Fibroblast of peridontal ligament (primary cell): ENCODE data around the gene BCHE.
"Not testable (repeated sequence)": the region's sequence is repeated elsewhere in the genome, so short reads cannot be mapped to it uniquely, and the experiment has no call there.

ENCODE experiments used
- DNase-seq: peaks from one replicate; pipeline ENCODE4 v3.0.0-alpha.2; 2010; ENCODE audit errors: extremely low read depth

BCHE gene

DNA sequence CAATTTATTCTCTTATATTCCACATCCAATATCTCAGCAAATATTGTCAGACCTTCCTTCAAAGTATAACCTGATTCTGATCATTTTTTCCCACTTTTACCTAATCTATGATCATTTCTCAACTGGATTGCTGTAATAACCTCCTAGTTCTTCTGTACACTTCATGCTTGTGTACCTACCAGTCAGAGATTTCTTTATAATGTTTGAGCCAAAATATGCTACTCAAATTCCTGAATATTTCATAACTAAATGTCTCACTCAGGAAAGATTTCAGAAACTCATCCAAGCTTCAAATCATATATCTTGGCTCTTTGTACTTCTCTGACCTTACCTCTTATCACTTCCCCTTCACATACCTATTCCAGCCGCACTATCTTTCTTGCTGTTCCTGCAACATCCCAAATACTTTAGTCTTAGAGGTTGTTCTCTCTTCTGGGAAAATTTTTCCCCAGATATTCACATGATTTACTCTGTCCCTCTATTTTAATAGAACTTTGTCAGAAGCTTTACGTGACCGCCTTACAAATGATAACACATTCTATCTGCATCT is 20.0 kb downstream of the BCHE start:
- DNase-seq: no peak

- DNase-seq: no peak
Observed at GRCh38 chr3:165816209-165816608, 21.0 kb downstream of the BCHE start.

GRCh38 chr3:165815682-165816081 is 21.5 kb downstream of the BCHE start:
- DNase-seq: no peak

DNA sequence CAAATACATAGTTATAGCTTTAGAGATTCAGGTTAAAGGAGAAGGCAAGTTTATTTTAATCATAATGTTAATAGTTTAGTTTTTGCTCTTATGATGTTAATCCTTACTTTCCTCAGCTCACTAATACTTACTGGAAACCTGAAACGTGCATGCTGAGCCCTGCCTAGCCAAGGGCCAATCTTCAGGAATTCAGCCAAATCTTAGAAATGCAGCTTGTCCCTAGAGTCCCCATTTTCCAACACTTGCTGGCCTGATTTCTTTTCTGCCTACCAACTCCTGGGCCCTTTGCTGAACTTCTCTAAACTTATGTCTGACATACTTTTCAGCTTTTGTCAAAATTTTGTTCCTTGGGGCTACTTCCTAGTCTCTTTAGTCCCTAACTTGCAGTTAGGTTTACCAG is 22.8 kb downstream of the BCHE start:
- DNase-seq: no peak

DNA sequence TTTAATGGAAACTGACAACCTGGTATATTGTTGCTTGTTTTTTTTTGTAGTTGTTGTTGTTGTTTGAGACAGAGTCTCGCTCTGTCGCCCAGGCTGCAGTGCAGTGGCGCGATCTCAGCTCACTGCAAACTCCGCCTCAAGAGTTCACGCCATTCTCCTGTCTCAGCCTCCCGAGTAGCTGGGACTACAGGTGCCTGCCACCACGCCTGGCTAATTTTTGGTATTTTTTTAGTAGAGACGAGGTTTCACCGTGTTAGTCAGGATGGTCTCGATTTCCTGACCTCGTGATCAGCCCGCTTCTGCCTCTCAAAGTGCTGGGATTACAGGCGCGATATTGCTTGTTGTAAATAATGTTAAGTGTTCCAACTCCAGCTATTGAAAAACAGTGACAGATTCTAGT is 29.3 kb downstream of the BCHE start:
- DNase-seq: not testable (repeated sequence)

- no peak for DNase-seq
Observed at GRCh38 chr3:165805946-165806561, 31.2 kb downstream of the BCHE start.

DNA sequence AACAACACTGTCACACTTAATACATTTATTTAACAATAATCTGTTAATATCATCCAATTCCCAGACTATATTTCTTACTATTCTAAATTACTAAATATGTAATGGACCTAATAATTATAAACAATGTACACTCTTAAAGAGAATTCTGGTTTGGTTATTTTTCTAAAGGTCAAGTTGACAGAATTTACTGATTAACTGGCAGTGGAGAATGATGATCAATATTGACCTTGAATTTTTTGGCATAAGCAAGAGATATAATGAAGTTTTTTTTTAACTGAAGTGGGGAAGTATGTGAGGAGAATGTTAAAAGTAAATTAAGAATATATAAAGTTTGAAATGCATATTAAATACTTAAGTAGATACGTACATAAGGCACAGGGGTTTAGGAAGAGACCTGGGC is 33.8 kb downstream of the BCHE start:
- DNase-seq: no peak

- DNase-seq: no peak
Observed at GRCh38 chr3:165800970-165801369, 36.3 kb downstream of the BCHE start.

GRCh38 chr3:165799026-165799425 is 38.2 kb downstream of the BCHE start:
- no peak for DNase-seq

GRCh38 chr3:165797551-165797950 is 39.7 kb downstream of the BCHE start:
- DNase-seq: no peak

DNA sequence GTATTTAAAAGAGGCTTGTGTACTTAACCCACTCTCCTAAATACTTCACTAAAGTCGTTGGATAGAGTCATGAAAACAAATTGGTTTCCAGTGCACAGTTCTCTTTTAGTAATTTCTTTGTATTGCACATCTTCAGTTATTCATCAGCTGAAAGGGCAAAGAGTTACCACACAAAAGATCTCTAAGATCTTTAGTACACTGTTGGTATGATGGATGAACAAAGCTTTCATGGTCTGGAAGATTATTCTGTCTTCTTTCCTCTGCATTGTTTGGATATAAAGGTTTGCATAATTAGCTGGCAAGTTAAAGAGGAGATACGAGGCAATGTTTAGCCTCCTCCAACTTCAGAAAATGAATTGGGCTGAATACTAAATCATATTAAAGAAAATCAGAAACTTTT is 40.5 kb downstream of the BCHE start:
- DNase-seq: no peak

- DNase-seq: no peak
Observed at GRCh38 chr3:165788531-165788930, 48.7 kb downstream of the BCHE start.

DNA sequence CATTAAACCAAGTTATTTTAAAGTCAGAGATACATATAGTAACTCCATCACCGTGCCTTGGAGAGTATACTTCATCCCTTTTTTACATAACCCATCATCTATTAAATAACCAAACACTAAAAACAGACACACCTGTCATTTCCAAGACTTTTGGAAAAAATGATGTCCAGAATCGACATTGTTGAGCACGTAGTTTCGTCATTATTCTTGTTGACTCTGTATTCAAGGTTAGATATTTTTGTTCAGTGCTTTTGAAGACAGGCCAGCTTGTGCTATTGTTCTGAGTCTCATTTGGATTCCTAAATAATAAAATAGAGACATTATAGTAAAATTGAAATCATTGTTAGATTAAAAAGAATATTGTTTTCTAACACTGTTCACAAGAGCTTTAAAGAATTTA is 51.2 kb downstream of the BCHE start:
- no peak for DNase-seq

DNA sequence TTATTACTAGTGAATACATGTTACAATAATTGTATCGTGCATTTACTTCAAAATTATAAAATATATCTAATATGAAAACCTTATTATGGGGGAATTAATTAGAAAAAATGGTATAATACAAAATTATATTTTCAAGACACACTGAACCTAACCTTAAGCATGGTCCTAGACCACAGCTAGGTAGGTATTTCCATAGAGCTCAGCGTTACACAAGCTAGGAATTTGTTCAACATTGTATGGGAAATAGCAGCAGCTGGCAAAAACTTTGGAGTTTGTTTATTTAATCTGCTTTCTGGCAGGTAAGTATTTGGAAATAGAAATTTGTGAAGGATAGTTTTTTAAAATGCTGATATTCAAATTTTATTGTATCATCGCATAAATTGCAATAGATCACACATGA is 52.9 kb downstream of the BCHE start:
- DNase-seq: no peak

DNA sequence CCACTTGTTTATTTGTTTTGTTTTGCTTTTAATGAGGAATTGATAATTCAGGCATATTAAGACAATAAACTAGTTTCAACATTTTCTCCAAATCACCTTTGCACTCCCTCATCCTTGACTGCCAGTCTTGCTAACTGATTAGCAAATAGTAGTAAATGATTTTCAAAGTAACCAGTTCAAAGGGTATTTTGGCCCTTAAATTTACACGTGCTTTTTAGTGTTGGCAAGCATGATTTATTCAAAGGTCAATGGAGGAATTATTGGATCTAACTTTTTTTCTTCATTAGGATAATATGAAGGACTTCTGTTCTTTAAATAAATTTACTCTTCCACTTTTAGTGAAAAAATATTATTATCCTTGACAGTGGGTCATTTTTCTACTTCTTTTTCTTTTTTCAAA is 53.8 kb downstream of the BCHE start:
- no peak for DNase-seq

DNA sequence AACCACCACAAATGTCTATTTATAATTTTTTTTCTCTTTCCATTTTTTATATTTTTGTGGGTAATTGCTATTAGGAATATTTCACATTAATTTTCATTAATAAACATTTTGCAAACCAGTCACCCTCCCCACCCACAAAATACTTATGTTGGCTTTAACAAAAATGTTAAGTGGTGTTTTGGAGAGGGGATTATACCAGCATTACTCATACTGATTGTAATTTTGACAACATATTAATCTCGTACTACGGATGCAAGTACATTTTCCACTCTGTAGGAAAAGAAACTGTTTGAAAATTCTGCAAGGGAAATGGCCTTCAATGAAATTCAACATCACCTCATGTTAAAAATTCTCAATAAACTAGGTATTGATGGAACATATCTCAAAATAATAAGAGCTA is 58.3 kb downstream of the BCHE start:
- DNase-seq: no peak

DNA sequence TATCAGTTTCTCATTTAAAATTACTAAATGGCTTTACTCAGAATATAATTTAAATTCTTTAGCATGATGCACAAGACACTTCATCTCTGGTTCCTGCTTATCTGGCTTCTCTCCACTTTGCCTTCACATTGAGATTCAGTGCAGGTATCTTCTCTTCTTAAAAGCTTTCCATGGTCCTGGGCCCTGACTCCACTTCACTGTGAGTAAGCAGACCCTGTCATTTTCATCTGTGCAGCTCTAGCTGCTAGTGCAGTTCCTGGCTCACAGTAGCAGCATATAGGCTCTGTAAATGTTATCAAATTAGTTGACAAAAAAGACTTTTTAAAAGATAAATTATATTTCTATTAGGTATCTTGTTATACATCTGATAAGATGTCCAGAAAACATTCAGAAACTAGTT is 58.8 kb downstream of the BCHE start:
- DNase-seq: no peak

DNA sequence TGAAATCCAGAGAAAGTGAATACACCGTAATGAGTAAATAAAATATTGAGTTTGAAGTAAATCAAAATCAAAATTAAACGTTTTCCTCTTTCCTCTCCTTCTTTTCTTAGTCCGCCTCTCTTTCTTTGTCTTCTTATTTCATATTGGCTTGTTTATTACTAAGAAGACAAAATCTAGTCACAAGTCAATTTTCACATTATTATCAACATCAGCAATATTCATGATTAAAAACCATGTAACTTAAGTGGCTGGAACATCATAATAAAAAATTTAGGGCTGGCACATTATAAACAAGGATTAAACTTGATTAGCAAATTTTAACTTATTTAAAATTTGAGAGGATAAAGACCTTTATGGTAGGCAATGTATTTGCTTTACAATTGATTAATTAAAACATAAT is 61.4 kb downstream of the BCHE start:
- no peak for DNase-seq

DNA sequence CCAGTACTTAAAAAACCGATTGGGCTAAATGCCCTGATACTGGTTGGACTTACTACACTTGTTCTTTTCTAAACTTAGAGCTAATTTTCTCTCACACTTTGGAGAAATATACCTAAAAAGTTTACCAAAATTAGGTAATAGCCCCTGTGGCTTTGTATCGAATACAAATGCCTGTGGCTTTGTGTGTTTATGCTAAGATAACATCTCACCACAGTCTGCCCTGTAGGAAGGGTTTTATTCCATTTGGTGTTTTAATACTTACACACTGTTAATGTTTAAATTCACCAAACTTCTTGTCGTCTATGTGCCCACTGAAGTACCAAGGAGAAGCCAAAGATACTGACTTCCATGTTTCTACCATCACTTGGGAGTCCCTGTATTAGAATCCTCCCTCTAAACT is 66.4 kb downstream of the BCHE start:
- DNase-seq: no peak

DNA sequence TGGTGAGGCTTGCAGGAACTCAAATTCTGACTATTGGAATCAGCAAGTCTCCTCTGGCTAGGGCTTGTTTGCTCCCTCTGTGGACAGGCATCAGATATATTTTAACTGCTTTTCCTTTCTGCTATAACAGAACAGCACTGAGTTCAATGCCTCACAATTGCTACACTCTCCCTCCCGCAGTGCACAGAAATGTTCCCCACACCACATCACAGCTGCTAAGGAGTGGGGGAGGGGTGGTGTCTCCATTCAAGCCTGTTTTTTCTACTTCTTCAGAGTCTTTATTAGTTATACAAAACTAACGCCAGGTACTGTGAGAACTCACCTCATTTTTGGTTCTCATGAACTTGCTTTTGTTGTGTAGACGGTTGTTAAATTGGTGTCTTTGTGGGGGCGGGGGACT is 68.5 kb downstream of the BCHE start:
- no peak for DNase-seq

GRCh38 chr3:165759041-165759440 is 78.2 kb downstream of the BCHE start:
- DNase-seq: no peak

GRCh38 chr3:165755571-165755970 is 81.7 kb downstream of the BCHE start:
- no peak for DNase-seq

GRCh38 chr3:165754219-165755007 is 82.8 kb downstream of the BCHE start:
- no peak for DNase-seq
